ENCODE data around the gene SH2B3. TPM values are rescaled to one million over a fixed set of nuclear protein-coding genes. Genes with fewer than 3 reads are reported as not detected.

SH2B3 gene
- total and polyA plus RNA-seq, 9 of the 15 experiments (the other 6 are each of a cell fraction or from before 2014, with no cell fraction given), result 10.8 to 75.3 (median 37.4) TPM

- TF ChIP-seq REST (IDR thresholded peaks at IDR 0.05; ENCODE audit: borderline replicate concordance) (no peak), REST (CRISPR knock-in tag; IDR thresholded peaks at IDR 0.05; ENCODE audit: low read depth) (no peak), MBD2 (IDR thresholded peaks at IDR 0.05; ENCODE audit: borderline replicate concordance, low read depth) (peak; percentile 66; the same call in 1 of the 2 replicates), ZNF146 (CRISPR knock-in tag; IDR thresholded peaks at IDR 0.05; ENCODE audit: unreplicated experiment) (no peak), TBL1XR1 (IDR thresholded peaks at IDR 0.05; ENCODE audit: low read length in 2 of 2) (no peak), HMG20B (CRISPR knock-in tag; IDR thresholded peaks at IDR 0.05) (no peak), ZNF57 (CRISPR knock-in tag; IDR thresholded peaks at IDR 0.05) (no peak), ZNF584 (CRISPR knock-in tag; IDR thresholded peaks at IDR 0.05; ENCODE audit: low read depth) (no peak), EWSR1 (IDR thresholded peaks at IDR 0.05; ENCODE audit: borderline replicate concordance, low read depth, partially characterized antibody) (no peak), ZNF76 (CRISPR knock-in tag; IDR thresholded peaks at IDR 0.05; ENCODE audit: borderline replicate concordance) (0 out of 2 replicates have a peak, but pooled peaks have one; percentile 52), KLF16 (IDR thresholded peaks at IDR 0.05) (peak; percentile 58; the same call in 1 of the 2 replicates), CBFA2T3 (IDR thresholded peaks at IDR 0.05) (peak; percentile 86), AFF4 (CRISPR knock-in tag; IDR thresholded peaks at IDR 0.05) (no peak), SMAD4 (CRISPR knock-in tag; conservative IDR thresholded peaks at IDR 0.05) (peak; percentile 75), MYNN (IDR thresholded peaks at IDR 0.05) (peak; percentile 71; the same call in 1 of the 2 replicates), MYNN (CRISPR knock-in tag; IDR thresholded peaks at IDR 0.05) (no peak)
Observed at GRCh38 chr12:111409780-111410430, 4.2 kb downstream of the SH2B3 start (continued).
